ENCODE data around the gene PLPP1.

Gene PLPP1

DNA sequence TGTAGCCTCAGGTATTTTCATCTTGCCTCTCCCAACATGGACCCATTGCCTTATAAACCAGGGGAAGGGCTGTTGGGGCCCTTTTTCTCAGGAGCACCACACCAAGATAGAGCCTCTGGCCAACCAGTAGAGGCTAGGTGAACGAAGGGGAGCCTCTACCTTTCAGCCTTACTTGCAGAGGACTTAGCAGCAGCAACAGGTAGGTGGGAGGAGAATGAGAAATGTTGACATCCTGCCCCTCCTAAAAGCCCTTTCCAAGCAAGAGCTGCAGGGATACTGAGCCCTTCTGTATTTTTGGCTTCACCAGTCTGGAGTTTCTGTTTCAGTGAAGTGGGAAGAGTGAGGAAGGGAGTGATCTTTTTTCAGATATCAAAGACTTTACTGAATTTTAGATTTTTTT is 149.5 kb downstream of the PLPP1 start:
- no peaks in the 10 kb centered on the region for H3K9me3 ChIP-seq (ENCODE audit: control insufficient read depth, insufficient read depth, low read length)
- H3K27me3 ChIP-seq (ENCODE audit: control insufficient read depth, insufficient read depth, low read length), result no peaks in the 10 kb centered on the region
- peaks cover 64% of the 10 kb centered on the region for H3K36me3 ChIP-seq (ENCODE audit: control insufficient read depth, insufficient read depth, low read length)
- H3K27ac ChIP-seq (ENCODE audit: low read depth, low read length), result no peak overlapping the region
- H3K4me1 ChIP-seq (ENCODE audit: control insufficient read depth, insufficient read depth, low read length), result peaks cover 6% of the 10 kb centered on the region; the same call in 1 of the 2 replicates
- no peak overlapping the region for H3K4me3 ChIP-seq (ENCODE audit: low read depth, low read length)
- no peak overlapping the region for H3K9ac ChIP-seq (ENCODE audit: low read depth, low read length)

DNA sequence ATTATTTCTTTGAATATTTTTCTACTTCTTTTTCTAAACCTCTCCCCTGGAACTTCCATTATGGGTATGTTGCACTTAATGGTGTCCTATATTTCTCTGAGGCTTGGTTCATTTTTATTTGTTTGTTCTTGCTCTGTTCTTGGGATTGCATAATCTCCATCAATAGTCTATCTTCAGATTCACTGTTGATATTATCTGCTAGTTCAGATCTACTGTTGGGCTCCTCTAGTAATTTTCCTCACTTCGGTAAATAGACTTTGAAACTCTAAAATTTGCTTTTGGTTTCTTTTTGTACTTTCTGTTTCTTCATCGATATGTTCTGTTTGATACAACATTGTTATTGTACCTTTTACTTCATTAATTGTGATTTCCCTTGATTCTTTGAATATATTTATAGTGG is 150.7 kb downstream of the PLPP1 start:
- Histone ChIP-seq H3K27ac (ENCODE audit: low read depth, low read length) (no peak overlapping the region), H3K27me3 (ENCODE audit: control insufficient read depth, insufficient read depth, low read length) (no peaks in the 10 kb centered on the region), H3K36me3 (ENCODE audit: control insufficient read depth, insufficient read depth, low read length) (peaks cover 62% of the 10 kb centered on the region), H3K9ac (ENCODE audit: low read depth, low read length) (no peak overlapping the region), H3K9me3 (ENCODE audit: control insufficient read depth, insufficient read depth, low read length) (no peaks in the 10 kb centered on the region), H3K4me3 (ENCODE audit: low read depth, low read length) (no peak overlapping the region), H3K4me1 (ENCODE audit: control insufficient read depth, insufficient read depth, low read length) (peaks cover 3% of the 10 kb centered on the region; the same call in 1 of the 2 replicates)

DNA sequence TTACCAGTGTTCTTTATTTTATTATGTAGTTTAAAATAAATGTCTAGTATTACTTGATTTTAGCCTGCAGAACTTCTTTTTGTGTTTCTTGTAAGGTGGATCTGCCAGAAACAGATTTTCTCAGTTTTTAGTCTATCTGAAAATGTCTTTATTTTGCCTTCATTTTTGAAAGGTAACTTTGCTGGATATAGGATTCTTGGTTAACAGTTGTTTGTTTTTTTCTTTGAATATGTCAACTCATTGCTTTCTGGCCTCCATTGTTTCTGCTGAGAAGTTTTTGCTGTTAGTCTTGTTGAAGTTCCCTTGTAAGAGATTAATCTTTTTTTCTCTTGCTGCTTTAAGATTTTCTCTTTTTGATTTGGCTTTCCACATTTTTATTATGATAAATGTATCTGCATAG is 151.5 kb downstream of the PLPP1 start:
- H3K4me1 ChIP-seq (ENCODE audit: control insufficient read depth, insufficient read depth, low read length), result no peaks in the 10 kb centered on the region
- H3K27ac ChIP-seq (ENCODE audit: low read depth, low read length), result no peak overlapping the region
- H3K36me3 ChIP-seq (ENCODE audit: control insufficient read depth, insufficient read depth, low read length), result peaks cover 62% of the 10 kb centered on the region
- no peaks in the 10 kb centered on the region for H3K27me3 ChIP-seq (ENCODE audit: control insufficient read depth, insufficient read depth, low read length)
- H3K4me3 ChIP-seq (ENCODE audit: low read depth, low read length), result no peak overlapping the region
- no peak overlapping the region for H3K9ac ChIP-seq (ENCODE audit: low read depth, low read length)
- H3K9me3 ChIP-seq (ENCODE audit: control insufficient read depth, insufficient read depth, low read length), result no peaks in the 10 kb centered on the region

DNA sequence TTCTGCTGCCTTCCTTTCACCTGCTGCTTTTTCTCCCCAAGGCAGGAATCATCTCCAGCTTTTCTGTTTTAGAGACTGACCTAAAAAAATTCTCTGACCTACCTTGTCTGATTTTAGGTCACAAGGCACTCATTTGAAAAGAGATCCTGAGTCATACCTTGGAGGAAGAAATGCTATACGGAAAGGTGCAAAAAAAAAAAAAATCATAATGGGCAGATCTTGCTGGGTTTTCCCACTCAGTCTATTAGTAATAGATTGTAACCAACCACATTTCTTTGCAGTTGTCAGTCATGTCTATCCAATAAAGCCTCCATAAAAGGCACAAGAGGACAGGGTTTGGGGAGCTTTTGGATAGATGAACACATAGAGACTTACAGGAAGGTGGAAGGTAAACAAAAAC is 157.0 kb downstream of the PLPP1 start:
- Histone ChIP-seq H3K9ac (ENCODE audit: low read depth, low read length) (no peak overlapping the region), H3K27ac (ENCODE audit: low read depth, low read length) (no peak overlapping the region), H3K36me3 (ENCODE audit: control insufficient read depth, insufficient read depth, low read length) (peaks cover 57% of the 10 kb centered on the region), H3K9me3 (ENCODE audit: control insufficient read depth, insufficient read depth, low read length) (peaks cover 5% of the 10 kb centered on the region; the same call in 1 of the 2 replicates), H3K4me1 (ENCODE audit: control insufficient read depth, insufficient read depth, low read length) (no peaks in the 10 kb centered on the region), H3K4me3 (ENCODE audit: low read depth, low read length) (no peak overlapping the region), H3K27me3 (ENCODE audit: control insufficient read depth, insufficient read depth, low read length) (no peaks in the 10 kb centered on the region)

Data from HUES48 (cell line).